ENCODE measurements around the gene DTWD1.

DNA sequence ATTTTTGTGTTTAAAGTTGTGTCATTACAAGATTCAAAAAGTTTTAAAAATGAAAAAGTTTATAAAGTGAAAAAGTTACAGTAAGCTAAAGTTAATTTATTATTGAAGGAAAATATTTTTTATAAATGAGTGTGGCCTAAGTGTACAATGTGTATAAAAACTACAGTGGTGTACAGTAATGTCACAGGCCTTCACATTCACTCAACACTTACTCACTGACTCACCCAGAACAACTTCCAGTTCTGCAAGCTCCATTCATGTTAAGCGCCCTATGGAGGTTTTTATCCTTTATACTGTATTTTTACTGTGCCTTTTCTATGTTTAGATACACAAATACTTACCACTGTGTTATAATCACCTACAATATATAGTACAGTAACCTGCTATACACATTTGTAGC is 76.3 kb downstream of the DTWD1 start:
- no peak for TF ChIP-seq ZNF133 (tag by site-specific recombination; IDR thresholded peaks at IDR 0.05)
- TF ChIP-seq YY1 (tag by site-specific recombination; IDR thresholded peaks at IDR 0.05): no peak
- TF ChIP-seq, protein P1, sequence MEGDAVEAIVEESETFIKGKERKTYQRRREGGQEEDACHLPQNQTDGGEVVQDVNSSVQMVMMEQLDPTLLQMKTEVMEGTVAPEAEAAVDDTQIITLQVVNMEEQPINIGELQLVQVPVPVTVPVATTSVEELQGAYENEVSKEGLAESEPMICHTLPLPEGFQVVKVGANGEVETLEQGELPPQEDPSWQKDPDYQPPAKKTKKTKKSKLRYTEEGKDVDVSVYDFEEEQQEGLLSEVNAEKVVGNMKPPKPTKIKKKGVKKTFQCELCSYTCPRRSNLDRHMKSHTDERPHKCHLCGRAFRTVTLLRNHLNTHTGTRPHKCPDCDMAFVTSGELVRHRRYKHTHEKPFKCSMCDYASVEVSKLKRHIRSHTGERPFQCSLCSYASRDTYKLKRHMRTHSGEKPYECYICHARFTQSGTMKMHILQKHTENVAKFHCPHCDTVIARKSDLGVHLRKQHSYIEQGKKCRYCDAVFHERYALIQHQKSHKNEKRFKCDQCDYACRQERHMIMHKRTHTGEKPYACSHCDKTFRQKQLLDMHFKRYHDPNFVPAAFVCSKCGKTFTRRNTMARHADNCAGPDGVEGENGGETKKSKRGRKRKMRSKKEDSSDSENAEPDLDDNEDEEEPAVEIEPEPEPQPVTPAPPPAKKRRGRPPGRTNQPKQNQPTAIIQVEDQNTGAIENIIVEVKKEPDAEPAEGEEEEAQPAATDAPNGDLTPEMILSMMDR (tag by site-specific recombination; IDR thresholded peaks at IDR 0.05): no peak
- no peak for TF ChIP-seq ZNF335 (tag by site-specific recombination; conservative IDR thresholded peaks at IDR 0.05)
- no peak for TF ChIP-seq KLF7 (tag by site-specific recombination; IDR thresholded peaks at IDR 0.05; ENCODE audit: borderline replicate concordance)

All from HEK293 (cell line).